Esophagus muscularis mucosa (tissue), 4 donors: ENCODE results near the gene PSMD6. TPM values are rescaled to one million over a fixed set of nuclear protein-coding genes. Genes with fewer than 3 reads are reported as not detected.

Experiments
- DNase-seq: peaks from one replicate; pipeline ENCODE4 v3.0.0-alpha.2; 2017; ENCODE audit errors: extremely low spot score
- H3K27ac ChIP-seq, 4 donors: fragments of 200-600 bp; sonication (generic); replicated peaks in 1 of 4; 1 replicate in 3 of 4; 2 replicates in 1 of 4; pipeline ENCODE4 v1.5.1; 2016 to 2019; ENCODE audit warnings: mild to moderate bottlenecking in 1 of 4
- H3K27me3 ChIP-seq, 4 donors: fragments of 200-600 bp; sonication (generic); one replicate each; pipeline versions ENCODE4 v1.5.1 to v1.6.0; 2016 to 2019
- H3K36me3 ChIP-seq, 4 donors: fragments of 200-600 bp; sonication (generic); one replicate each; pipeline ENCODE4 v1.5.1; 2016 to 2019
- H3K4me1 ChIP-seq, 4 donors: fragments of 200-600 bp; sonication (generic); one replicate each; pipeline ENCODE4 v1.5.1; 2016 to 2019
- H3K4me3 ChIP-seq, 4 donors: fragments of 200-600 bp; sonication (generic); 1 replicate in 2 of 4; 2 replicates in 2 of 4; pipeline ENCODE4 v1.5.1; 2016 to 2019; ENCODE audit warnings: mild to moderate bottlenecking in 4 of 4, moderate library complexity in 1 of 4
- H3K9me3 ChIP-seq, 4 donors: fragments of 200-600 bp; sonication (generic); 1 replicate in 3 of 4; 2 replicates in 1 of 4; pipeline ENCODE4 v1.5.1; 2016 to 2019
- EP300 ChIP-seq: sonication (generic); formaldehyde crosslinking; IDR thresholded peaks from one replicate; pipeline ENCODE4 v1.6.1; 2017; ENCODE audit warnings: antibody characterized with exemption
- POLR2A ChIP-seq: fragments of 450-650 bp; IDR thresholded peaks from one replicate; pipeline ENCODE4 v1.6.1; 2017; ENCODE audit warnings: antibody characterized with exemption, moderate library complexity, mild to moderate bottlenecking, low read depth
- POLR2AphosphoS5 ChIP-seq, 2 donors: sonication (generic); formaldehyde crosslinking; IDR thresholded peaks; one replicate each; pipeline ENCODE4 v1.6.1; 2017; ENCODE audit warnings: antibody characterized with exemption in 2 of 2
- WGBS: methylation state at CpG from one replicate; pipeline ENCODE4 v1.1.5; 2018; 5-methylcytosine and 5-hydroxymethylcytosine counted together
- intact Hi-C: fragments of 100-400 bp; cut with DNase I; formaldehyde crosslinking; loops from one replicate; pipeline ENCODE4 v1.15.1; 2023
- total RNA-seq, 4 donors: library from RNA; depleted of rRNA; stranded (reverse); fragments of >200 nt; gene quantifications; one replicate each; pipeline versions ENCODE4 v1.1.0 to v1.2.1, GENCODE V29; 2016
- TF ChIP-seq, protein P1 (sequence below), 3 experiments: fragments of 200-600 bp in 2 of 3; fragments of 450-650 bp in 1 of 3; sonication (generic) in 2 of 3; IDR thresholded peaks; one replicate each; pipeline ENCODE4 v1.5.1; 2017 to 2019; ENCODE audit warnings: antibody characterized with exemption in 3 of 3, mild to moderate bottlenecking in 2 of 3, moderate library complexity in 1 of 3

Gene PSMD6
- total RNA-seq, 4 donors from 2014 or later: 64.5 to 78.2 (median 70.7) TPM

DNA sequence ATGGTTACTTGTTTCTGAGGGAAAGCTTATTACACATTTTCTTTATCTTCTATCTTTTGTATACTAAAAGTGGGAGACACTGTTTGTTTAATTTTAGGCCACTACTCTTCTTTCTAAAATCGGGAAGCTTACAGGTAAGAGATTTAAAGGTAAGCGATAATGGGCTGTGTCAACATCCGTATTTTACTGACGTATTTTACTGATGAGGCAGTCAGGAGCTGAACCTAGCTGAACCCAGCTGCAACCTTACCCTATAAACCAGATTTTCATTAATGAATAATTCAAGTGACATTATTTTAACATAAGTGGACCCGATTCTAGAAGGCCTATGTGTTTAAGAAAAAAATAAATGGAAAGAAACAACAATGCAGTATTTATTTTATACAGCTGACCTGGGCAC lies 13.1 kb downstream of the PSMD6 start:
- TF ChIP-seq POLR2A (no peak), POLR2AphosphoS5 (IDR thresholded peaks at IDR 0.05) (no peak), EP300 (no peak)
- TF ChIP-seq, protein P1, sequence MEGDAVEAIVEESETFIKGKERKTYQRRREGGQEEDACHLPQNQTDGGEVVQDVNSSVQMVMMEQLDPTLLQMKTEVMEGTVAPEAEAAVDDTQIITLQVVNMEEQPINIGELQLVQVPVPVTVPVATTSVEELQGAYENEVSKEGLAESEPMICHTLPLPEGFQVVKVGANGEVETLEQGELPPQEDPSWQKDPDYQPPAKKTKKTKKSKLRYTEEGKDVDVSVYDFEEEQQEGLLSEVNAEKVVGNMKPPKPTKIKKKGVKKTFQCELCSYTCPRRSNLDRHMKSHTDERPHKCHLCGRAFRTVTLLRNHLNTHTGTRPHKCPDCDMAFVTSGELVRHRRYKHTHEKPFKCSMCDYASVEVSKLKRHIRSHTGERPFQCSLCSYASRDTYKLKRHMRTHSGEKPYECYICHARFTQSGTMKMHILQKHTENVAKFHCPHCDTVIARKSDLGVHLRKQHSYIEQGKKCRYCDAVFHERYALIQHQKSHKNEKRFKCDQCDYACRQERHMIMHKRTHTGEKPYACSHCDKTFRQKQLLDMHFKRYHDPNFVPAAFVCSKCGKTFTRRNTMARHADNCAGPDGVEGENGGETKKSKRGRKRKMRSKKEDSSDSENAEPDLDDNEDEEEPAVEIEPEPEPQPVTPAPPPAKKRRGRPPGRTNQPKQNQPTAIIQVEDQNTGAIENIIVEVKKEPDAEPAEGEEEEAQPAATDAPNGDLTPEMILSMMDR (IDR thresholded peaks at IDR 0.05): no peak
- Histone ChIP-seq H3K36me3 (peaks cover 35 to 97% (median 80%) of the 10 kb centered on the region in 4 donors), H3K4me3 (no peak overlapping the region), H3K27me3 (no peaks in the 10 kb centered on the region), H3K4me1 (peaks cover 12 to 31% (median 29%) of the 10 kb centered on the region in 4 donors), H3K27ac (peak overlapping the region in 3 of 4 donors; percentile 18 to 65 (median 39)), H3K9me3 (no peaks in the 10 kb centered on the region)
- intact Hi-C loops: no loop called here
- 79% methylated on average over 5 of the region's 5 CpGs for WGBS
- no peak for DNase-seq

DNA sequence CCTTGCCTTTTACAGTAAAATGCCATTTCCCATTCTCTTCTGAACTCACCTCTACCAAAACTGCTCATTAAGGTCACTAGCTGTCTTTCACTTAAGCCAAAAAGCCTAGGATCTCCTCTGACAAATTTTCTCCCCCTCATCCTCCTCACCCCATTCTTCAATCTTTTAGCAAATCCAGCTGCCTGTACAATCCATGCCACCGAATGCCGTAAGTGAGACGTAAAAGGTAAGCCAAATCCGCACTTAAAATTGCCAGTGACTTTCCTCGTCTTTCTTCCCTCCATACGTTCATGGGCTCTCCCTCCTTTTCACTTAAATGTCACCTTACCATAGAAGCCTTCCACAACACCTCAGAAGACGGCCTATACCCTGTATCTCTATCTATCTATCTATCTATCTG lies 13.8 kb downstream of the PSMD6 start:
- Histone ChIP-seq H3K27me3 (no peaks in the 10 kb centered on the region), H3K36me3 (peaks cover 32 to 97% (median 77%) of the 10 kb centered on the region in 4 donors), H3K4me1 (peaks cover 12 to 31% (median 29%) of the 10 kb centered on the region in 4 donors), H3K9me3 (no peaks in the 10 kb centered on the region), H3K4me3 (no peak overlapping the region), H3K27ac (peak overlapping the region in 3 of 4 donors; percentile 39 to 65 (median 48))
- WGBS: 71% methylated on average over 7 of the region's 7 CpGs
- intact Hi-C loops: no loop called here
- no peak for TF ChIP-seq POLR2A
- TF ChIP-seq EP300: no peak
- no peak for DNase-seq

DNA sequence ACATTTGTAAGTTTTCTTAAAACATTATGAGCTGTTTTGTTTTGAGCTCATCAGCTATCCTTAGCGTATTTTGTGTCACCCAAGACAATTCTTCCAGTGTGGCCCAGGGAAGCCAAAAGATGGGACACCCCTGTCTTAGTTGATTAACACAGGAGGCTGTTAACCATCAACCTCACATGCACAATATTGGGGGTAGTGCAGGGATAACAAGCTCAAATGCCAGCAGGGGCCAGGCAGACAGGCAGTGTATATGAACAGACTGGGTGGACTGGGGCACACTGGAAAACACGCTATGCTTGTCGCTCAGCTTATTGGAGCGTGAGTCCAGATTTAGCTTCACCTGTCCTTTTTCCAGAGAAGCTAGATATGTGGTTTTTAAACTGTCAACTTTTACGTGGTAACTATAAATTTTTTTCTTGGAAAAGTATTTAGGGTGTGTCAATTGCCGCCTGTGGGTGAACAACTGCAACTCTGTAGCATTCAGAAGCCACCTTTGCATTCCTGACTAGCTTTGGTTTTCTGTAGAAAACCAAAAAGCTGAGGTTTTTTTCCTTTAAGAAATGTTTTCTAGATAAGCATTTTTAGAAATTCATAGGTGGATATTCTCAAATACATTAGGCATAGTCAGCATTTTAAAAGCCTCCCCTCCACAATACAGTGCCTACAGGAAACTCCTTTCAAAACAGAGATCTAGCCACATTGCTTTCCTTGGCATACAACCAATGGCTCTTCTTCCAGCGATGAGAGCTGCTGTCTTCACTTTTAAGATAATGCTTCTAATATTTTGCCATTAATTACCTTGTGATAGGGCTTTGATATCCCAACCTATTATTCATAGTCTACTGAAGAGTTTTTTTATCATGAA lies 14.6 kb downstream of the PSMD6 start:
- no peaks in the 10 kb centered on the region for H3K27me3 ChIP-seq
- peaks cover 12 to 31% (median 29%) of the 10 kb centered on the region in 4 donors for H3K4me1 ChIP-seq
- intact Hi-C loops: no loop called here
- H3K9me3 ChIP-seq: no peaks in the 10 kb centered on the region
- 79% methylated on average over 7 of the region's 7 CpGs for WGBS
- TF ChIP-seq POLR2AphosphoS5 (IDR thresholded peaks at IDR 0.05) (no peak), EP300 (no peak), POLR2A (no peak)
- TF ChIP-seq, protein P1 (IDR thresholded peaks at IDR 0.05): no peak
- no peak overlapping the region for H3K4me3 ChIP-seq
- peak overlapping the region in 3 of 4 donors; percentile 35 to 65 (median 48) for H3K27ac ChIP-seq
- H3K36me3 ChIP-seq: peaks cover 24 to 96% (median 71%) of the 10 kb centered on the region in 4 donors
- DNase-seq: no peak

DNA sequence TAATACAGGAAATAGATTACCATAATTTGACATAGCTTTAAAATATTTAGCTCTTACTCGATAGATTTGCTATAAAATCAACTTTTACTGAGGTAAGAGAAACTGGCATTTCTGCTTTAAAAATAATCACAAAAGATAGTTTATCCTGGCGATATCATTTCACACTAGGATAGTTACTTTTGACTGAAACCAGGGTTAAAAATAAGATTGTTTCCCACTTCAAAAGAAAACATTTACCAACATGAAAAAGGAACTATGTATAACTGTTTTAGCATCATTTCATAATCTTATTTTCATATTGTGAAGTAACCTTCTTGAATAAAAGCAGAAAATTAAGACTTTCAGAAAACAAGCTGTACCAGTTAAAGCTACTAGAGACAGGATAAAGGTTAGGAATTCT lies 15.3 kb downstream of the PSMD6 start:
- intact Hi-C loops: no loop called here
- no peak overlapping the region for H3K4me3 ChIP-seq
- no peaks in the 10 kb centered on the region for H3K27me3 ChIP-seq
- TF ChIP-seq EP300: no peak
- TF ChIP-seq, protein P1 (IDR thresholded peaks at IDR 0.05): no peak
- TF ChIP-seq POLR2AphosphoS5 (IDR thresholded peaks at IDR 0.05): no peak
- TF ChIP-seq POLR2A: no peak
- peak overlapping the region in 2 of 4 donors; percentile 35 to 48 for H3K27ac ChIP-seq
- H3K4me1 ChIP-seq: peaks cover 12 to 31% (median 29%) of the 10 kb centered on the region in 4 donors
- H3K36me3 ChIP-seq: peaks cover 17 to 89% (median 64%) of the 10 kb centered on the region in 4 donors
- H3K9me3 ChIP-seq: no peaks in the 10 kb centered on the region
- no peak for DNase-seq
- WGBS: 81% methylated on average over 2 of the region's 2 CpGs

DNA sequence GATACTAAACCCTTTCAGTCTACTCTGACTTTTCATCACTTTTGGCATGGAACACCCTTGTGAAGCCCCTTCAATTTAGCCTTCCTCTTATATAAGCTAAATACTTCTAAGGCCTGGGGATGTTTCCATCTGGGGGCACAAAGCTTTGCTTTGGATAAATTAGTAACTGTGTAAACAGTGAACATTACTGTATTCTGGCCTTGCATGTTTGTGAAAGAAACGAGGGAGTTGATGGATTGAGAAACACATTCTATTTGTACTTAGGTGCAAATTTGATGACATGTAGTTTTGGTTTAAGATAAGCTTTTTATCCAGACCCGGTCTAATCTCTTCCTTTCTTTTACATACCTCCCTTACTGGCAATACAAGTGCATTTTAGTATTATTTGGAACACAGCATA lies 19.7 kb downstream of the PSMD6 start:
- no peaks in the 10 kb centered on the region for H3K9me3 ChIP-seq
- DNase-seq: no peak
- WGBS: 74% methylated on average over 2 of the region's 2 CpGs
- intact Hi-C loops: no loop called here
- H3K27ac ChIP-seq: no peak overlapping the region
- TF ChIP-seq, protein P1 (IDR thresholded peaks at IDR 0.05): no peak
- TF ChIP-seq POLR2AphosphoS5 (IDR thresholded peaks at IDR 0.05) (no peak), POLR2A (no peak), EP300 (no peak)
- H3K36me3 ChIP-seq: peaks cover 8 to 72% (median 47%) of the 10 kb centered on the region in 4 donors
- peaks cover 7 to 19% (median 15%) of the 10 kb centered on the region in 4 donors for H3K4me1 ChIP-seq
- H3K27me3 ChIP-seq: no peaks in the 10 kb centered on the region
- H3K4me3 ChIP-seq: no peak overlapping the region
